IMR-90 (cell line): Measurements from ENCODE around the gene NLRP1. TPM values are rescaled to one million over a fixed set of nuclear protein-coding genes. Genes with fewer than 3 reads are reported as not detected.

Experiments used
- ATAC-seq: fragments of 200-7000 bp; cut with Tn5 transposase; 2 replicates; pipeline ENCODE4 v1.9.1; 2020; ENCODE audit warnings: low read depth, mild to moderate bottlenecking, moderate library complexity
- BruUV-seq: library from RNA; stranded (reverse); fragments of 400-500 nt; replicated peaks from 2 replicates; lab custom pipeline; 2021; lab: Mats Ljungman, UMichigan
- CTCF ChIA-PET: fragments of 300-600 bp; formaldehyde crosslinking; extraction: SDS; loops from one replicate; lab custom pipeline; 2021; ENCODE audit warnings: antibody characterized with exemption; lab: Yijun Ruan, JAX
- POLR2A ChIA-PET: fragments of 300-600 bp; sonication (Branson Sonifier 250); formaldehyde crosslinking; loops from one replicate; lab custom pipeline; 2022; ENCODE audit warnings: antibody characterized with exemption; ENCODE audit not compliant: unreplicated experiment; lab: Charles Lee
- DNase-seq: peaks from one replicate; pipeline ENCODE4 v3.0.0; 2013
- H2AFZ ChIP-seq: replicated peaks from 2 replicates; pipeline ENCODE3; 2013; ENCODE audit warnings: low read length, mild to moderate bottlenecking; ENCODE audit not compliant: poor library complexity
- H2AK5ac ChIP-seq: 2 replicates; pipeline ENCODE4 v1.6.1; 2013; ENCODE audit warnings: low read depth, low read length, inconsistent platforms
- H2AK9ac ChIP-seq: replicated peaks from 2 replicates; pipeline ENCODE3; 2013; ENCODE audit warnings: mild to moderate bottlenecking, low read depth, low read length, moderate library complexity; ENCODE audit not compliant: poor library complexity
- H2BK120ac ChIP-seq: 2 replicates; pipeline ENCODE4 v1.6.1; 2013; ENCODE audit warnings: low read depth, low read length, inconsistent platforms
- H2BK15ac ChIP-seq: 3 replicates; pipeline ENCODE4 v1.6.1; 2013; ENCODE audit warnings: low read depth, low read length, inconsistent platforms
- H2BK20ac ChIP-seq: 2 replicates; pipeline ENCODE4 v1.6.1; 2013; ENCODE audit warnings: low read depth, mild to moderate bottlenecking, inconsistent platforms, low read length, moderate library complexity
- H2BK5ac ChIP-seq: 2 replicates; pipeline ENCODE4 v1.6.1; 2013; ENCODE audit warnings: mild to moderate bottlenecking, low read depth, low read length, inconsistent platforms; ENCODE audit not compliant: poor library complexity, severe bottlenecking
- H3K14ac ChIP-seq: replicated peaks from 2 replicates; pipeline ENCODE4 v1.6.1; 2013; ENCODE audit warnings: low read depth, low read length, inconsistent platforms
- H3K18ac ChIP-seq: 2 replicates; pipeline ENCODE4 v1.6.1; 2013; ENCODE audit warnings: low read depth, low read length, control low read depth
- H3K23ac ChIP-seq: 2 replicates; pipeline ENCODE4 v1.6.1; 2013; ENCODE audit warnings: low read depth, low read length, inconsistent platforms
- H3K27ac ChIP-seq: 2 replicates; pipeline ENCODE4 v1.5.1; 2013; ENCODE audit warnings: mild to moderate bottlenecking, control low read depth, low read length; ENCODE audit not compliant: insufficient read depth
- H3K27me3 ChIP-seq: 2 replicates; pipeline ENCODE4 v1.6.1; 2013; ENCODE audit warnings: low read length; ENCODE audit not compliant: control insufficient read depth, insufficient read depth
- H3K36me3 ChIP-seq: 2 replicates; pipeline ENCODE4 v1.6.1; 2013; ENCODE audit warnings: low read length, mixed read lengths; ENCODE audit not compliant: control insufficient read depth, insufficient read depth
- H3K4ac ChIP-seq: 2 replicates; pipeline ENCODE4 v1.6.1; 2013; ENCODE audit warnings: low read depth, low read length, inconsistent platforms
- H3K4me1 ChIP-seq: 2 replicates; pipeline ENCODE4 v1.6.1; 2013; ENCODE audit warnings: low read length, mixed read lengths; ENCODE audit not compliant: control insufficient read depth, insufficient read depth
- H3K4me2 ChIP-seq: 2 replicates; pipeline ENCODE4 v1.6.1; 2013; ENCODE audit warnings: low read depth, mild to moderate bottlenecking, control low read depth, low read length, moderate library complexity
- H3K4me3 ChIP-seq: 2 replicates; pipeline ENCODE4 v1.5.1; 2013; ENCODE audit warnings: low read depth, mild to moderate bottlenecking, control low read depth, low read length, moderate library complexity; ENCODE audit not compliant: insufficient read depth
- H3K56ac ChIP-seq: 2 replicates; pipeline ENCODE4 v1.6.1; 2013; ENCODE audit warnings: low read length, inconsistent platforms; ENCODE audit not compliant: insufficient read depth; ENCODE audit errors: extremely low read depth
- H3K79me1 ChIP-seq, 2 experiments: 2 replicates each; pipeline ENCODE4 v1.6.1; 2013; ENCODE audit warnings: low read length in 2 of 2, inconsistent platforms in 1 of 2, low read depth in 1 of 2
- H3K9ac ChIP-seq: 2 replicates; pipeline ENCODE4 v1.6.1; 2013; ENCODE audit warnings: low read depth, low read length, control low read depth
- H3K9me1 ChIP-seq: 2 replicates; pipeline ENCODE4 v1.6.1; 2013; ENCODE audit warnings: low read length, inconsistent platforms; ENCODE audit not compliant: insufficient read depth
- H3K9me3 ChIP-seq: 2 replicates; pipeline ENCODE4 v1.6.1; 2013; ENCODE audit warnings: low read length; ENCODE audit not compliant: control insufficient read depth, insufficient read depth
- H4K20me1 ChIP-seq: 2 replicates; pipeline ENCODE4 v1.6.1; 2013; ENCODE audit warnings: low read length, inconsistent platforms; ENCODE audit not compliant: insufficient read depth
- H4K5ac ChIP-seq: 2 replicates; pipeline ENCODE4 v1.6.1; 2013; ENCODE audit warnings: mild to moderate bottlenecking, low read depth, low read length, control low read depth
- H4K8ac ChIP-seq, 2 experiments: 2 replicates each; pipeline ENCODE4 v1.6.1; 2013; ENCODE audit warnings: low read depth in 2 of 2, low read length in 2 of 2, control low read depth in 1 of 2, inconsistent platforms in 1 of 2
- H4K91ac ChIP-seq: 2 replicates; pipeline ENCODE4 v1.6.1; 2013; ENCODE audit warnings: low read depth, low read length, inconsistent platforms; ENCODE audit not compliant: insufficient read depth
- MAFK ChIP-seq: IDR thresholded peaks from 2 replicates; pipeline ENCODE4 v1.6.1; 2012; ENCODE audit warnings: low read depth, low read length, improper control_type of control experiment
- MXI1 ChIP-seq: IDR thresholded peaks from 2 replicates; pipeline ENCODE4 v1.6.1; 2012; ENCODE audit warnings: low read depth, mild to moderate bottlenecking, low read length, moderate library complexity, borderline replicate concordance
- WGBS, 2 experiments: methylation state at CpG; one replicate each; pipeline versions ENCODE4 v1.1.5 to v1.1.7; 2013; ENCODE audit warnings: missing lambda C conversion rate in 2 of 2; ENCODE audit not compliant: insufficient read length in 1 of 2; ENCODE audit errors: extremely low coverage in 2 of 2; 5-methylcytosine and 5-hydroxymethylcytosine counted together
- dilution Hi-C: fragments of 300-500 bp; cut with HindIII; formaldehyde crosslinking; loops from one replicate; pipeline ENCODE4 v1.14.3; 2018; ENCODE audit warnings: low sequenced_read_pairs; ENCODE audit not compliant: unreplicated experiment
- in situ Hi-C: fragments of 300-500 bp; cut with MboI; formaldehyde crosslinking; loops from 3 replicates; pipeline ENCODE4 v1.14.3; 2019; ENCODE audit warnings: low sequenced_read_pairs, inconsistent platforms, mixed read lengths
- intact Hi-C: fragments of 100-400 bp; cut with micrococcal nuclease; formaldehyde crosslinking; loops from 2 replicates; pipeline ENCODE4 v1.10.0; 2022
- polyA plus RNA-seq, 3 experiments: library from polyadenylated mRNA; depleted of rRNA; stranded (reverse); fragments of >200 nt; gene quantifications; 2 replicates each; pipeline ENCODE4 v1.2.3, GENCODE V29; 2012; ENCODE audit warnings: low replicate concordance in 1 of 3
- total RNA-seq: library from RNA; depleted of rRNA; stranded (reverse); fragments of >200 nt; gene quantifications from 2 replicates; pipeline ENCODE4 v1.2.3, GENCODE V29; 2012

Gene NLRP1
- total and polyA plus RNA-seq, 2 of the 4 experiments (the other 2 are of a cell fraction), result 134 to 340 TPM

GRCh38 chr17:5544115-5544514 lies 40.2 kb downstream of the NLRP1 start:
- BruUV-seq, result no TSS peak
- ATAC-seq (no peak), DNase-seq (no peak)
- intact Hi-C loops (no loop called here), in situ Hi-C loops (no loop called here), dilution Hi-C loops (no loop called here)
- no peaks in the 10 kb centered on the region for H4K20me1 ChIP-seq
- H3K36me3 ChIP-seq, result peaks cover 28% of the 10 kb centered on the region
- no peak overlapping the region for H3K23ac ChIP-seq
- peaks cover 8% of the 10 kb centered on the region; the same call in 1 of the 2 replicates for H3K4me1 ChIP-seq
- H2AK5ac ChIP-seq, result no peak overlapping the region
- no peak overlapping the region for H3K27ac ChIP-seq
- no peak overlapping the region for H2AFZ ChIP-seq
- no peak overlapping the region for H3K4me3 ChIP-seq
- H2BK120ac ChIP-seq, result no peak overlapping the region
- no peak overlapping the region for H2BK20ac ChIP-seq
- H3K4me2 ChIP-seq, result no peak overlapping the region
- H2BK15ac ChIP-seq, result no peak overlapping the region
- no peaks in the 10 kb centered on the region for H3K27me3 ChIP-seq
- TF ChIP-seq MXI1 (no peak), MAFK (no peak)
- ChIA-PET POLR2A (interaction anchor here (1.0 kb wide), 1 partner anchor 11 kb away, joined by 3 read pairs; no protein-coding TSS in a partner anchor), CTCF (no interaction called here)
- peaks cover 2 to 9% of the 10 kb centered on the region in 2 experiments; a peak in 2 of 4 replicates for H3K79me1 ChIP-seq
- WGBS, 2 experiments, result no CpG with 5 or more reads among the region's 2 CpGs
- no peak overlapping the region for H2BK5ac ChIP-seq
- no peak overlapping the region for H3K56ac ChIP-seq
- no peak overlapping the region for H3K14ac ChIP-seq
- H2AK9ac ChIP-seq, result no peak overlapping the region
- H3K9me3 ChIP-seq, result no peaks in the 10 kb centered on the region
- no peak overlapping the region for H3K18ac ChIP-seq
- H4K91ac ChIP-seq, result no peak overlapping the region
- H4K8ac ChIP-seq, result no peak overlapping the region
- no peak overlapping the region for H4K5ac ChIP-seq
- no peak overlapping the region for H3K9ac ChIP-seq
- peaks cover 15% of the 10 kb centered on the region for H3K9me1 ChIP-seq
- no peak overlapping the region for H3K4ac ChIP-seq
